GM12801 (cell line): ENCODE measurements around the gene ARHGAP32.

Experiments
- CTCF ChIP-seq: IDR thresholded peaks from one replicate; pipeline ENCODE4 v1.5.1; 2011; ENCODE audit warnings: control low read depth; ENCODE audit not compliant: insufficient read length; ENCODE audit errors: extremely low read depth

ARHGAP32 gene

GRCh38 chr11:128981254-128981653, 210.9 kb downstream of the ARHGAP32 start:
- no peak for TF ChIP-seq CTCF

GRCh38 chr11:128970598-128971190, 221.4 kb downstream of the ARHGAP32 start:
- TF ChIP-seq CTCF, result no peak

- TF ChIP-seq CTCF, result no peak
Observed at GRCh38 chr11:128968916-128969315, 223.2 kb downstream of the ARHGAP32 start.

- no peak for TF ChIP-seq CTCF
Observed at GRCh38 chr11:128967578-128967977, 224.5 kb downstream of the ARHGAP32 start.

DNA sequence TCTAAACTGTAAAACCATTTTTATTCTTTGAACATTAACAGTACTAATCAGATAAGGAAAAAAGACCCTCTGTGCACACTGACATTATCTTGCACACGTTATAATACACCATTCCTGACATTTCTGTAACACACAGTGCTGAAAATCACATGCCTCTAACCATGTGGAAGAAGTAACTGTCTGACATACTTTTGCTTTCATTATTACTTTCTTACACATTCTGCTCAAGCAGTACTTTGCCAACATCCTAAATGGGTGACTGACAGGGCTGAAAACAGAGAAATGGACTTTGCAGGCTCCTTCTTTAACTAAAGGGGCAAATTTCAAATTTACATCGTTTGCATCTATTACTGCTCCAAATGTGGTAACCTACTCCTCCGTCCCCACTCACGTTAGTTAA, 226.6 kb downstream of the ARHGAP32 start:
- no peak for TF ChIP-seq CTCF

DNA sequence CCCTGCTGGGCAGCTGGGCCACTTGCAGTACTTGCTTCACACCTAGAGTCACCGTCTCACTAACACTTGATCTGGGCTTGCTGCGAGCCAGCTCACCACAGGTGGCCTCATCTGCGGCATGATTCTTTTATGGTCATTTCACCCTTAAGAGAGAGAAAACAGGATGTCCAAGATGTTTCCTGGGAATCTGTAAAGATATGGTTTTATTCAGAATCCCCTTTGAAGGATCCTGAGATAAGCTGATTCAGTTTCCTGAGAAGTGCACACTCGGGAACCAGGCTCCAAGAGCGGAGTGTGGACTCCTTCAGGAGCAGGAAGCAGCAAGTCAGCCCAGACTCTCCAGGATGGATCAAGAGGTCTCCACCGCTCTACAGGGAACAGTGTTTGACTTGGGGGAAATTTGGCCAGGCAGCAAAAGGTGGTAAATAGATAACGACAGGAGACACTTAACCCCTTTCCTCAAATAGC, 227.6 kb downstream of the ARHGAP32 start:
- no peak for TF ChIP-seq CTCF

DNA sequence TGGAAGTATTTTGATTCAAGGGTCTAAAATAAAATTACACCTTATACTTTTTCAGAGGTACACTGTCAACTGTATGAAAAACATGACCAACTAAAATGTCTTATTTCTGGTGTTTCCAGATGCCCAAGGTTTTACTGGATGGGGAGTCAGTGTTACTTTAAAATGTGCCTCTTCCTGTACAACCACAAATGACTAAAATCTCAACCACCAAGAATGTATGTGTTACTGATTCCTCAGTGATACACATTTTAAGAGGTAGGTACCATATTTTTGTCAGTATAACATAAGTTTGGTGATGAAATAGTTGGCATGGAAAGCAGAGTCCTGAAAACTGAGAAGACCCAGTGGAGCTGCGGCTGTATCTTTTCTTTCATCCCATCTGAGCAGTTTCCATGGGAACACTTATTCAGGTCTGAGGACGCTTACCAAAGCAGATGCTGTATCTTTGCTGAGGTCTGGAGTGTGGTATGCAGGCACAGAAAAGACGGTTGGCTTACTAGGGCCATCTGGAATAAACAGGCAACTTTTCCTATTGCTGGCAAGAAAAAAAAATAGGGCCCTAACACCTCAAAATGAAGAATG, 228.3 kb downstream of the ARHGAP32 start:
- TF ChIP-seq CTCF, result no peak
